Smooth muscle cell (in vitro differentiated cells): Measurements from ENCODE around the gene DTNB. TPM values are rescaled to one million over a fixed set of nuclear protein-coding genes. Genes with fewer than 3 reads are reported as not detected.

Experiments used
- DNase-seq: peaks from one replicate; lab custom pipeline; 2025; ENCODE audit not compliant: unreplicated experiment; lab: John Stamatoyannopoulos, UW
- H2AFZ ChIP-seq: fragments of 200-600 bp; sonication (generic); 2 replicates; pipeline ENCODE4 v1.6.0; 2016; ENCODE audit warnings: antibody characterized with exemption, low read depth, mild to moderate bottlenecking
- H3F3A ChIP-seq: fragments of 200-600 bp; sonication (generic); 2 replicates; pipeline ENCODE4 v1.6.0; 2017; ENCODE audit warnings: antibody characterized with exemption, low read depth
- H3K27ac ChIP-seq: fragments of 200-600 bp; sonication (generic); 2 replicates; pipeline ENCODE4 v1.5.1; 2016; ENCODE audit warnings: low read depth, mild to moderate bottlenecking
- H3K27me3 ChIP-seq: fragments of 200-600 bp; sonication (generic); 2 replicates; pipeline ENCODE4 v1.6.1; 2016; ENCODE audit warnings: low read depth, mild to moderate bottlenecking
- H3K36me3 ChIP-seq: fragments of 200-600 bp; sonication (generic); 2 replicates; pipeline ENCODE4 v1.5.1; 2016; ENCODE audit warnings: low read depth
- H3K4me1 ChIP-seq: fragments of 200-600 bp; sonication (generic); 2 replicates; pipeline ENCODE4 v1.5.1; 2016; ENCODE audit warnings: low read depth
- H3K4me2 ChIP-seq: fragments of 200-600 bp; sonication (generic); 2 replicates; pipeline ENCODE4 v1.6.0; 2016; ENCODE audit warnings: mild to moderate bottlenecking
- H3K4me3 ChIP-seq: fragments of 200-600 bp; sonication (generic); 2 replicates; pipeline ENCODE4 v1.5.1; 2016; ENCODE audit warnings: mild to moderate bottlenecking
- H3K79me2 ChIP-seq: fragments of 200-600 bp; sonication (generic); 2 replicates; pipeline ENCODE4 v1.6.0; 2016; ENCODE audit warnings: low read depth, mild to moderate bottlenecking
- H3K9ac ChIP-seq: fragments of 200-600 bp; sonication (generic); 2 replicates; pipeline ENCODE4 v1.6.0; 2016; ENCODE audit warnings: low read depth
- H3K9me3 ChIP-seq: fragments of 200-600 bp; sonication (generic); replicated peaks from 2 replicates; pipeline ENCODE4 v1.5.1; 2016; ENCODE audit warnings: low read depth
- H4K20me1 ChIP-seq: fragments of 200-600 bp; sonication (generic); 2 replicates; pipeline ENCODE4 v1.6.0; 2016; ENCODE audit warnings: low read depth
- CTCF ChIP-seq: fragments of 200-600 bp; sonication (generic); IDR thresholded peaks from 2 replicates; pipeline ENCODE4 v1.5.1; 2017; ENCODE audit warnings: borderline replicate concordance, mild to moderate bottlenecking, antibody characterized with exemption; ENCODE audit not compliant: insufficient read depth, poor library complexity, severe bottlenecking
- WGBS: methylation state at CpG from one replicate; pipeline ENCODE4 v1.1.7; 2016; ENCODE audit warnings: low lambda C conversion rate; 5-methylcytosine and 5-hydroxymethylcytosine counted together
- polyA plus RNA-seq: library from polyadenylated mRNA; unstranded; fragments of >200 nt; fragmentation: Nextera tagmentation; extraction: Ambion mirVana; gene quantifications from 2 replicates; pipeline ENCODE4 v1.2.1, GENCODE V29; 2016
- total RNA-seq: library from RNA; depleted of rRNA; stranded (reverse); fragments of >200 nt; gene quantifications from 2 replicates; pipeline ENCODE4 v1.2.3, GENCODE V29; 2014

The DTNB gene
- total and polyA plus RNA-seq, 2 experiments from 2014 or later: 4.9 to 5.4 TPM

- Histone ChIP-seq H3K27me3 (no peaks in the 10 kb centered on the region), H2AFZ (no peak overlapping the region), H3K79me2 (no peaks in the 10 kb centered on the region), H3K9ac (no peak overlapping the region), H3K9me3 (no peaks in the 10 kb centered on the region), H3K36me3 (no peaks in the 10 kb centered on the region), H3K4me2 (no peak overlapping the region), H3F3A (no peaks in the 10 kb centered on the region), H4K20me1 (no peaks in the 10 kb centered on the region), H3K4me3 (no peak overlapping the region), H3K4me1 (no peaks in the 10 kb centered on the region), H3K27ac (no peak overlapping the region)
- no peak for TF ChIP-seq CTCF
- 96% methylated on average over 3 of the region's 3 CpGs for WGBS
- DNase-seq: no peak
These were observed 205.6 kb downstream of the DTNB start for GRCh38 chr2:25467743-25468142.

- Histone ChIP-seq H3K4me1 (no peaks in the 10 kb centered on the region), H3K27ac (no peak overlapping the region), H3F3A (no peaks in the 10 kb centered on the region), H3K36me3 (no peaks in the 10 kb centered on the region), H3K4me2 (no peak overlapping the region), H4K20me1 (no peaks in the 10 kb centered on the region), H3K9me3 (no peaks in the 10 kb centered on the region), H3K27me3 (no peaks in the 10 kb centered on the region), H2AFZ (no peak overlapping the region), H3K9ac (no peak overlapping the region), H3K4me3 (no peak overlapping the region), H3K79me2 (no peaks in the 10 kb centered on the region)
- WGBS: 88% methylated on average over 6 of the region's 6 CpGs
- TF ChIP-seq CTCF: no peak
- no peak for DNase-seq
These were observed 211.4 kb downstream of the DTNB start for GRCh38 chr2:25462021-25462420.

- Histone ChIP-seq H3F3A (no peaks in the 10 kb centered on the region), H3K9me3 (no peaks in the 10 kb centered on the region), H3K4me2 (no peak overlapping the region), H3K36me3 (no peaks in the 10 kb centered on the region), H3K4me3 (no peak overlapping the region), H3K9ac (no peak overlapping the region), H3K79me2 (no peaks in the 10 kb centered on the region), H4K20me1 (no peaks in the 10 kb centered on the region), H3K27me3 (no peaks in the 10 kb centered on the region), H3K27ac (no peak overlapping the region), H2AFZ (no peak overlapping the region), H3K4me1 (no peaks in the 10 kb centered on the region)
- no peak for DNase-seq
- TF ChIP-seq CTCF: no peak
- WGBS: 95% methylated on average over 7 of the region's 7 CpGs
These were observed 213.0 kb downstream of the DTNB start for GRCh38 chr2:25460261-25460905.
